Tibial nerve (tissue), 4 donors: ENCODE results near the gene IL1RAPL2. TPM values are rescaled to one million over a fixed set of nuclear protein-coding genes. Genes with fewer than 3 reads are reported as not detected.

Experiments used
- DNase-seq, 2 donors: peaks; one replicate each; pipeline ENCODE4 v3.0.0-alpha.2; 2019; ENCODE audit warnings: low spot score in 2 of 2
- H3K27ac ChIP-seq, 4 donors: fragments of 200-600 bp; sonication (generic) in 3 of 4; one replicate each; pipeline ENCODE4 v1.5.1; 2017 to 2019; ENCODE audit warnings: mild to moderate bottlenecking in 1 of 4
- H3K27me3 ChIP-seq, 2 donors: fragments of 200-600 bp; sonication (generic) in 1 of 2; one replicate each; pipeline versions ENCODE4 v1.5.1 to v1.6.0; 2017 to 2019
- H3K36me3 ChIP-seq, 3 donors: fragments of 200-600 bp; sonication (generic); one replicate each; pipeline ENCODE4 v1.5.1; 2018 to 2019
- H3K4me1 ChIP-seq, 4 donors: fragments of 200-600 bp; sonication (generic) in 3 of 4; one replicate each; pipeline ENCODE4 v1.5.1; 2017 to 2019
- H3K4me3 ChIP-seq, 4 donors: fragments of 200-600 bp; sonication (generic) in 3 of 4; one replicate each; pipeline ENCODE4 v1.5.1; 2017 to 2019; ENCODE audit warnings: mild to moderate bottlenecking in 1 of 4, moderate library complexity in 1 of 4
- H3K9me3 ChIP-seq, 4 donors: fragments of 200-600 bp; sonication (generic) in 3 of 4; one replicate each; pipeline ENCODE4 v1.5.1; 2017 to 2019
- EP300 ChIP-seq, 2 donors: sonication (generic); formaldehyde crosslinking; IDR thresholded peaks; one replicate each; pipeline ENCODE4 v1.6.1; 2017; ENCODE audit warnings: antibody characterized with exemption in 2 of 2, mild to moderate bottlenecking in 1 of 2
- POLR2A ChIP-seq, 2 donors: fragments of 450-650 bp; IDR thresholded peaks; one replicate each; pipeline ENCODE4 v1.6.1; 2017; ENCODE audit warnings: antibody characterized with exemption in 2 of 2, mild to moderate bottlenecking in 2 of 2, moderate library complexity in 2 of 2
- WGBS, 2 donors: methylation state at CpG; one replicate each; pipeline ENCODE4 v1.1.5; 2018; 5-methylcytosine and 5-hydroxymethylcytosine counted together
- total RNA-seq, 4 donors: library from RNA; depleted of rRNA; stranded (reverse); fragments of >200 nt; gene quantifications; one replicate each; pipeline ENCODE4 v1.1.0, GENCODE V29; 2016
- TF ChIP-seq, protein P1 (sequence below), 5 experiments: fragments of 200-600 bp in 3 of 5; fragments of 450-650 bp in 2 of 5; sonication (generic) in 3 of 5; IDR thresholded peaks; one replicate each; pipeline ENCODE4 v1.5.1; 2016 to 2019; ENCODE audit warnings: antibody characterized with exemption in 5 of 5, mild to moderate bottlenecking in 3 of 5, moderate library complexity in 2 of 5

IL1RAPL2 gene
- total RNA-seq, 4 donors from 2014 or later, result not detected

DNA sequence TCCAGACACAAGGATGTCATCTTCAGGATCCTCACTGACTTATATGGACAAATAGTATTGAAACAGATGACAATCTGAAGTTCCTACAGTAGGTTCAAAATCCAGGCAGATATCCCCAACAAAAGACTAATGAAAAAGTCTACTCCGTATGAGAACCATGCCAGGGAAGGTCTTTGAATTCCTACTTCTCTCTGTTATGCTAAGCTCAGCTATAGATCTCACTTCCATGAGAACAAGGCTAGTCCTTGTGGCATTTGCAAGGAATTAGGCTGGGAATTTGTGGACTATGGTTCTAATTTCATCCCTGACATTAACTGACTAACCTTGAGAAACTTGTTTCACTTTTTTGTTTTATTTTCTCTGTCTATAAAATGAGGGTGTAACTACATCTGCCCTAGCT is 229.8 kb downstream of the IL1RAPL2 start:
- Histone ChIP-seq H3K4me3 (no peak overlapping the region), H3K4me1 (no peaks in the 10 kb centered on the region), H3K9me3 (no peaks in the 10 kb centered on the region), H3K36me3 (no peaks in the 10 kb centered on the region), H3K27me3 (no peaks in the 10 kb centered on the region), H3K27ac (no peak overlapping the region)
- 35 to 43% methylated on average over 1 of the region's 1 CpG for WGBS, 2 donors
- DNase-seq, result no peak
- TF ChIP-seq, protein P1, sequence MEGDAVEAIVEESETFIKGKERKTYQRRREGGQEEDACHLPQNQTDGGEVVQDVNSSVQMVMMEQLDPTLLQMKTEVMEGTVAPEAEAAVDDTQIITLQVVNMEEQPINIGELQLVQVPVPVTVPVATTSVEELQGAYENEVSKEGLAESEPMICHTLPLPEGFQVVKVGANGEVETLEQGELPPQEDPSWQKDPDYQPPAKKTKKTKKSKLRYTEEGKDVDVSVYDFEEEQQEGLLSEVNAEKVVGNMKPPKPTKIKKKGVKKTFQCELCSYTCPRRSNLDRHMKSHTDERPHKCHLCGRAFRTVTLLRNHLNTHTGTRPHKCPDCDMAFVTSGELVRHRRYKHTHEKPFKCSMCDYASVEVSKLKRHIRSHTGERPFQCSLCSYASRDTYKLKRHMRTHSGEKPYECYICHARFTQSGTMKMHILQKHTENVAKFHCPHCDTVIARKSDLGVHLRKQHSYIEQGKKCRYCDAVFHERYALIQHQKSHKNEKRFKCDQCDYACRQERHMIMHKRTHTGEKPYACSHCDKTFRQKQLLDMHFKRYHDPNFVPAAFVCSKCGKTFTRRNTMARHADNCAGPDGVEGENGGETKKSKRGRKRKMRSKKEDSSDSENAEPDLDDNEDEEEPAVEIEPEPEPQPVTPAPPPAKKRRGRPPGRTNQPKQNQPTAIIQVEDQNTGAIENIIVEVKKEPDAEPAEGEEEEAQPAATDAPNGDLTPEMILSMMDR (IDR thresholded peaks at IDR 0.05), result no peak
- TF ChIP-seq EP300 (IDR thresholded peaks at IDR 0.05) (no peak), POLR2A (IDR thresholded peaks at IDR 0.05) (no peak)

DNA sequence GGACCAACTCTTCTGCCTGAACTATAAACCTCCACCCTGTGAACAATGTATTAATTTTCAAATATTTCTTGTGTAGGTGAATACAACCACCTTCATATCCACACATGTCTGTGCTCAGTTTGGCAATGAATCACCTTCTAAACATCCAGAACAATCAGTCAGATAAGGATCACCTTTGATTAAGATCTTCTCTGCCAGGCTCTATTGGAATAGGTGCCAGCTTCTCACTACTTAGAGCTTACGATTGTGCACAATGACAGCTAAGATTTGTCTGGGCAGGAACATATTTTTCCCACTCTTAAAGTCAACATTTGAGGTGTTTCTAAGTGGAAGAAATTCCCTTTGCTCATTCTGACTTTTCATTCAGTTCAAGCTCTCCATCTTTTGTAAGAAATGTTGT is 237.2 kb downstream of the IL1RAPL2 start:
- DNase-seq, result no peak
- WGBS, 2 donors, result 68 to 100% methylated on average over 1 of the region's 1 CpG
- H3K4me1 ChIP-seq, result no peaks in the 10 kb centered on the region
- H3K36me3 ChIP-seq, result no peaks in the 10 kb centered on the region
- H3K27me3 ChIP-seq, result peaks cover 0 to 7% of the 10 kb centered on the region in 2 donors
- TF ChIP-seq EP300 (IDR thresholded peaks at IDR 0.05), result no peak
- TF ChIP-seq POLR2A (IDR thresholded peaks at IDR 0.05), result no peak
- TF ChIP-seq, protein P1 (IDR thresholded peaks at IDR 0.05), result no peak
- H3K27ac ChIP-seq, result no peak overlapping the region
- no peak overlapping the region for H3K4me3 ChIP-seq
- no peaks in the 10 kb centered on the region for H3K9me3 ChIP-seq

DNA sequence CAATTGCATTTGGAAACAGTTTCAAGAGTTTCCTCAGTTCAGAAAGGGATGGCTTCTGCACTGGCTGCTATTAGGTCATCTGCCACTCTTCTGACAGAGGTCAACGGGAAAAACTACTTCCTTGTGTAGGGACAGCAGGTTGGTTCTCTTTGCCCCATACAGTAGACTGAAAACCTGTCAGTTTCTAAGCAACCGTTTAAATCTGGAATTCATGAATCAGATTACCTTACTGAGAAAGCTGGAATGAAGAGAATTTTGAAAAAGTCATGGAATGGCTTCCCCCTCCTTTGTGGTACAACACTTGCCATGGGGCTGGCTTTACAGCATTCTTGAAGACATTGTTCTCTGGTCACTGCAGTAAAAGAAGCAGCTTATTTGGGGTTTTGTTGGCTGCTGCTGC is 240.3 kb downstream of the IL1RAPL2 start:
- Histone ChIP-seq H3K27ac (no peak overlapping the region), H3K4me3 (no peak overlapping the region), H3K36me3 (no peaks in the 10 kb centered on the region), H3K27me3 (peaks cover 0 to 7% of the 10 kb centered on the region in 2 donors), H3K9me3 (no peaks in the 10 kb centered on the region), H3K4me1 (no peaks in the 10 kb centered on the region)
- TF ChIP-seq, protein P1 (IDR thresholded peaks at IDR 0.05), result no peak
- TF ChIP-seq POLR2A (IDR thresholded peaks at IDR 0.05), result no peak
- DNase-seq, result no peak
- 56% methylated on average over 2 of the region's 2 CpGs for WGBS, 2 donors

DNA sequence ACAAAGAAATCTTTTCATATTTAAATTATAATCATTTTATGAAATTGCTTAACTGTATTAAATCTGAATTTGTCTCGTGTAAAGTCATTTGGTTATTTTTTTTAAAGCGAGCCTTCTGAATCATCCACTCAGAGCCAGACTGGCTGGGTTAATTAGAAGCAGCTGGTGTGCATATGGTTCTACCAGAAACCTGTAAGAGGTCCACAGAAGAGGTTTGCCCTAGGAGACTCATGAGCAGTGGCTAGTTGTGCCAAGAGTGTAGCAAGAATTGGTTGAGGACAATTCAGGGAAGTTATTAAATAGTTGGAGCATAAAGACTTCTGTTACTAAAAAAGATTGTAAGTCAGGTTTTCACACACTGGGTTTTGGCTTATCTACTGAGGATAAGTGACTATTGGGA is 267.4 kb downstream of the IL1RAPL2 start:
- DNase-seq, result peak in 1 of 2 donors; percentile 9
- H3K27me3 ChIP-seq, result no peaks in the 10 kb centered on the region
- H3K36me3 ChIP-seq, result no peaks in the 10 kb centered on the region
- no peak overlapping the region for H3K4me3 ChIP-seq
- TF ChIP-seq POLR2A (IDR thresholded peaks at IDR 0.05) (no peak), EP300 (IDR thresholded peaks at IDR 0.05) (peak in 1 of 2 donors; percentile 37)
- H3K27ac ChIP-seq, result no peak overlapping the region
- no peaks in the 10 kb centered on the region for H3K9me3 ChIP-seq
- H3K4me1 ChIP-seq, result no peaks in the 10 kb centered on the region
- WGBS, 2 donors, result 55 to 56% methylated on average over 2 of the region's 2 CpGs

DNA sequence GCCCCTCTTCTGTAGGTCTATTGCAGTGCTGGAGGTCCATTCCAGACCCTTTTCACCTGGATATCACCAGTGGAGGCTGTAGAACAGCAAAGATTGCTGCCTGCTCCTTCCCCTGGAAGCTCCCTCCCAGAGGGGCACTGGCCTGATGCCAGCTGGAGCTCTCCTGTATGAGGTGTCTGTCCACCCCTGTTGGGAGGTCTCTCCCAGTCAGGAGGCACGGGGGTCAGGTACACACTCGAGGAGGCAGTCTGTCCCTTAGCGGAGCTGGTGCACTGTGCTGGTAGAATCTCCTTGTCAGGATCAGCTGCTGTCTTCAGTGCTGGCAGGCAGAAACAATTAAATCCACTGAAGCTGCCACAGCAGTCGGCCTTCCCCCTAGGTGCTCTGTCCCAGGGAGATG is 276.6 kb downstream of the IL1RAPL2 start:
- no peak for TF ChIP-seq POLR2A (IDR thresholded peaks at IDR 0.05)
- no peak for TF ChIP-seq EP300 (IDR thresholded peaks at IDR 0.05)
- TF ChIP-seq, protein P1 (IDR thresholded peaks at IDR 0.05), result no peak
- H3K27me3 ChIP-seq, result no peaks in the 10 kb centered on the region
- DNase-seq, result no peak
- H3K9me3 ChIP-seq, result no peaks in the 10 kb centered on the region
- H3K36me3 ChIP-seq, result no peaks in the 10 kb centered on the region
- no peaks in the 10 kb centered on the region for H3K4me1 ChIP-seq
- H3K27ac ChIP-seq, result no peak overlapping the region
- H3K4me3 ChIP-seq, result no peak overlapping the region
- 88% methylated on average over 3 of the region's 4 CpGs; no CpG with 5 or more reads in 1 of the 2 donors for WGBS, 2 donors

DNA sequence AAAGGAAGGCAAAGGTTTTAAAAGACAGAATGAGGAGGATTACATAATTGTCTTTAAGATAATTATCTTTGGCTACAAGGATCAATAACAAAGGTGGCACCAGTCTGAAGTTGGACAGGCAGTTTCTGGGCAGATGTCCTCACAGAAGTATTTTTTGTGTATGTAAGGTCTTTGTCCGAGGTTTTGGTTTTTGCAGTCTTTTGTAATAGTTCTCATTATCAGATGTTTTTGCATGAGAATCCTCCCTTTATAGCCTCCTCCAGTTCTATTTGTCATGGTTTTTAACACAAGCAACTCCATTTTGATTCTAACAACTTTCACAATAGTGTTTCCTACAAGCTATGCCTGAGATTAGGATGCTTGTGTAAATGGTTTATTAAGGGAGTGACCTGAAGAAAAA is 286.2 kb downstream of the IL1RAPL2 start:
- Histone ChIP-seq H3K27me3 (peaks cover 0 to 8% of the 10 kb centered on the region in 2 donors), H3K4me1 (no peaks in the 10 kb centered on the region), H3K4me3 (no peak overlapping the region), H3K36me3 (no peaks in the 10 kb centered on the region), H3K27ac (no peak overlapping the region), H3K9me3 (no peaks in the 10 kb centered on the region)
- no peak for DNase-seq
- TF ChIP-seq EP300 (IDR thresholded peaks at IDR 0.05), result no peak
- TF ChIP-seq POLR2A (IDR thresholded peaks at IDR 0.05), result no peak
- TF ChIP-seq, protein P1 (IDR thresholded peaks at IDR 0.05), result no peak
- WGBS, 2 donors, result 83 to 94% methylated on average over 1 of the region's 1 CpG
